ENCODE measurements around the gene ACHE.
A peak's percentile ranks its signal among the peaks of the same experiment; 100 is the strongest.

The ACHE gene

GRCh38 chr7:100875356-100875751, 20.3 kb downstream of the ACHE start:
- Histone ChIP-seq H3K27me3 (ENCODE audit: control insufficient read depth in 5 of 5, insufficient read depth in 4 of 5, low read length in 5 of 5) (peaks cover 0 to 2% (median 0%) of the 10 kb centered on the region in 5 donors), H3K4me3 (ENCODE audit: low read depth in 1 of 5, low read length in 5 of 5) (peak overlapping the region; percentile 87 to 94 (median 89)), H3K36me3 (ENCODE audit: control insufficient read depth in 5 of 5, insufficient read depth in 5 of 5, low read length in 5 of 5) (peaks cover 2 to 53% (median 32%) of the 10 kb centered on the region in 5 donors), H3K27ac (ENCODE audit: low read depth, low read length) (peak overlapping the region; percentile 85), H3K9me3 (ENCODE audit: control insufficient read depth in 5 of 5, low read length in 5 of 5) (no peaks in the 10 kb centered on the region), H3K4me1 (ENCODE audit: control insufficient read depth in 5 of 5, insufficient read depth in 5 of 5, low read length in 5 of 5) (peaks cover 10 to 34% (median 25%) of the 10 kb centered on the region in 5 donors), H3K9ac (ENCODE audit: low read length in 5 of 5) (peak overlapping the region; percentile 84 to 92 (median 88))

GRCh38 chr7:100874577-100875355, 20.9 kb downstream of the ACHE start, which contains the start of gene SRRT:
Gene SRRT, plus strand, starts transcription at chr7:100875103. Its CDS starts 488 bp downstream, at chr7:100875591.
- H3K4me3 ChIP-seq (ENCODE audit: low read depth in 1 of 5, low read length in 5 of 5) = peak within 1 kb of the TSS; percentile 87 to 94 (median 89)
- peaks cover 2 to 55% (median 36%) of the 10 kb centered on the region in 5 donors for H3K36me3 ChIP-seq (ENCODE audit: control insufficient read depth in 5 of 5, insufficient read depth in 5 of 5, low read length in 5 of 5)
- peak within 1 kb of the TSS; percentile 85 for H3K27ac ChIP-seq (ENCODE audit: low read depth, low read length)
- H3K9me3 ChIP-seq (ENCODE audit: control insufficient read depth in 5 of 5, low read length in 5 of 5) = no peaks in the 10 kb centered on the region
- H3K4me1 ChIP-seq (ENCODE audit: control insufficient read depth in 5 of 5, insufficient read depth in 5 of 5, low read length in 5 of 5) = peaks cover 10 to 34% (median 25%) of the 10 kb centered on the region in 5 donors
- H3K9ac ChIP-seq (ENCODE audit: low read length in 5 of 5) = peak within 1 kb of the TSS; percentile 84 to 92 (median 88)
- H3K27me3 ChIP-seq (ENCODE audit: control insufficient read depth in 5 of 5, insufficient read depth in 4 of 5, low read length in 5 of 5) = peaks cover 0 to 2% (median 0%) of the 10 kb centered on the region in 5 donors

GRCh38 chr7:100874300-100874576, 21.4 kb downstream of the ACHE start:
- peaks cover 0 to 2% (median 0%) of the 10 kb centered on the region in 5 donors for H3K27me3 ChIP-seq (ENCODE audit: control insufficient read depth in 5 of 5, insufficient read depth in 4 of 5, low read length in 5 of 5)
- H3K9me3 ChIP-seq (ENCODE audit: control insufficient read depth in 5 of 5, low read length in 5 of 5) = no peaks in the 10 kb centered on the region
- H3K9ac ChIP-seq (ENCODE audit: low read length in 5 of 5) = peak overlapping the region; percentile 81 to 92 (median 88)
- H3K27ac ChIP-seq (ENCODE audit: low read depth, low read length) = peak overlapping the region; percentile 85
- peaks cover 10 to 34% (median 25%) of the 10 kb centered on the region in 5 donors for H3K4me1 ChIP-seq (ENCODE audit: control insufficient read depth in 5 of 5, insufficient read depth in 5 of 5, low read length in 5 of 5)
- peaks cover 2 to 53% (median 36%) of the 10 kb centered on the region in 5 donors for H3K36me3 ChIP-seq (ENCODE audit: control insufficient read depth in 5 of 5, insufficient read depth in 5 of 5, low read length in 5 of 5)
- H3K4me3 ChIP-seq (ENCODE audit: low read depth in 1 of 5, low read length in 5 of 5) = peak overlapping the region; percentile 75 to 89 (median 87)

GRCh38 chr7:100873599-100874299, 21.9 kb downstream of the ACHE start:
- H3K4me1 ChIP-seq (ENCODE audit: control insufficient read depth in 5 of 5, insufficient read depth in 5 of 5, low read length in 5 of 5) = peaks cover 10 to 39% (median 30%) of the 10 kb centered on the region in 5 donors
- peak overlapping the region; percentile 85 for H3K27ac ChIP-seq (ENCODE audit: low read depth, low read length)
- peak overlapping the region in 4 of 5 donors; percentile 85 to 92 (median 90) for H3K9ac ChIP-seq (ENCODE audit: low read length in 5 of 5)
- H3K36me3 ChIP-seq (ENCODE audit: control insufficient read depth in 5 of 5, insufficient read depth in 5 of 5, low read length in 5 of 5) = peaks cover 2 to 49% (median 36%) of the 10 kb centered on the region in 5 donors
- peaks cover 0 to 2% (median 0%) of the 10 kb centered on the region in 5 donors for H3K27me3 ChIP-seq (ENCODE audit: control insufficient read depth in 5 of 5, insufficient read depth in 4 of 5, low read length in 5 of 5)
- no peaks in the 10 kb centered on the region for H3K9me3 ChIP-seq (ENCODE audit: control insufficient read depth in 5 of 5, low read length in 5 of 5)
- H3K4me3 ChIP-seq (ENCODE audit: low read depth in 1 of 5, low read length in 5 of 5) = peak overlapping the region; percentile 75 to 89 (median 87)

- peaks cover 5 to 48% (median 42%) of the 10 kb centered on the region in 5 donors for H3K4me1 ChIP-seq (ENCODE audit: control insufficient read depth in 5 of 5, insufficient read depth in 5 of 5, low read length in 5 of 5)
- H3K4me3 ChIP-seq (ENCODE audit: low read depth in 1 of 5, low read length in 5 of 5) = peak overlapping the region; percentile 76 to 92 (median 84)
- no peaks in the 10 kb centered on the region for H3K9me3 ChIP-seq (ENCODE audit: control insufficient read depth in 5 of 5, low read length in 5 of 5)
- H3K36me3 ChIP-seq (ENCODE audit: control insufficient read depth in 5 of 5, insufficient read depth in 5 of 5, low read length in 5 of 5) = peaks cover 2 to 35% (median 22%) of the 10 kb centered on the region in 5 donors
- peak overlapping the region; percentile 73 to 100 (median 96) for H3K9ac ChIP-seq (ENCODE audit: low read length in 5 of 5)
- H3K27ac ChIP-seq (ENCODE audit: low read depth, low read length) = peak overlapping the region; percentile 97
- H3K27me3 ChIP-seq (ENCODE audit: control insufficient read depth in 5 of 5, insufficient read depth in 4 of 5, low read length in 5 of 5) = no peaks in the 10 kb centered on the region
Measured at GRCh38 chr7:100867776-100868485, 27.8 kb downstream of the ACHE start.

- no peaks in the 10 kb centered on the region for H3K9me3 ChIP-seq (ENCODE audit: control insufficient read depth in 5 of 5, low read length in 5 of 5)
- H3K4me3 ChIP-seq (ENCODE audit: low read depth in 1 of 5, low read length in 5 of 5) = peak within 1 kb of the TSS; percentile 76 to 92 (median 84)
- peaks cover 5 to 48% (median 42%) of the 10 kb centered on the region in 5 donors for H3K4me1 ChIP-seq (ENCODE audit: control insufficient read depth in 5 of 5, insufficient read depth in 5 of 5, low read length in 5 of 5)
- H3K36me3 ChIP-seq (ENCODE audit: control insufficient read depth in 5 of 5, insufficient read depth in 5 of 5, low read length in 5 of 5) = peaks cover 2 to 34% (median 17%) of the 10 kb centered on the region in 5 donors
- H3K27me3 ChIP-seq (ENCODE audit: control insufficient read depth in 5 of 5, insufficient read depth in 4 of 5, low read length in 5 of 5) = no peaks in the 10 kb centered on the region
- H3K9ac ChIP-seq (ENCODE audit: low read length in 5 of 5) = peak within 1 kb of the TSS; percentile 73 to 100 (median 96)
- H3K27ac ChIP-seq (ENCODE audit: low read depth, low read length) = peak within 1 kb of the TSS; percentile 97
Measured at GRCh38 chr7:100867040-100867775, 28.5 kb downstream of the ACHE start, which contains the start of gene TRIP6. Gene TRIP6, plus strand, starts transcription at chr7:100867387. Its CDS starts 111 bp downstream, at chr7:100867498.

GRCh38 chr7:100866729-100867039, 29.0 kb downstream of the ACHE start:
- Histone ChIP-seq H3K4me1 (ENCODE audit: control insufficient read depth in 5 of 5, insufficient read depth in 5 of 5, low read length in 5 of 5) (peaks cover 5 to 48% (median 42%) of the 10 kb centered on the region in 5 donors), H3K36me3 (ENCODE audit: control insufficient read depth in 5 of 5, insufficient read depth in 5 of 5, low read length in 5 of 5) (peaks cover 2 to 34% (median 15%) of the 10 kb centered on the region in 5 donors), H3K9ac (ENCODE audit: low read length in 5 of 5) (peak overlapping the region in 4 of 5 donors; percentile 92 to 100 (median 98)), H3K4me3 (ENCODE audit: low read depth in 1 of 5, low read length in 5 of 5) (peak overlapping the region; percentile 59 to 92 (median 79)), H3K27me3 (ENCODE audit: control insufficient read depth in 5 of 5, insufficient read depth in 4 of 5, low read length in 5 of 5) (no peaks in the 10 kb centered on the region), H3K27ac (ENCODE audit: low read depth, low read length) (peak overlapping the region; percentile 97), H3K9me3 (ENCODE audit: control insufficient read depth in 5 of 5, low read length in 5 of 5) (no peaks in the 10 kb centered on the region)

GRCh38 chr7:100865938-100866728, 29.6 kb downstream of the ACHE start:
- H3K27me3 ChIP-seq (ENCODE audit: control insufficient read depth in 5 of 5, insufficient read depth in 4 of 5, low read length in 5 of 5) = no peaks in the 10 kb centered on the region
- peak overlapping the region in 4 of 5 donors; percentile 92 to 100 (median 98) for H3K9ac ChIP-seq (ENCODE audit: low read length in 5 of 5)
- peaks cover 5 to 48% (median 42%) of the 10 kb centered on the region in 5 donors for H3K4me1 ChIP-seq (ENCODE audit: control insufficient read depth in 5 of 5, insufficient read depth in 5 of 5, low read length in 5 of 5)
- peaks cover 2 to 34% (median 15%) of the 10 kb centered on the region in 5 donors for H3K36me3 ChIP-seq (ENCODE audit: control insufficient read depth in 5 of 5, insufficient read depth in 5 of 5, low read length in 5 of 5)
- H3K27ac ChIP-seq (ENCODE audit: low read depth, low read length) = peak overlapping the region; percentile 97
- H3K9me3 ChIP-seq (ENCODE audit: control insufficient read depth in 5 of 5, low read length in 5 of 5) = no peaks in the 10 kb centered on the region
- peak overlapping the region in 4 of 5 donors; percentile 76 to 92 (median 86) for H3K4me3 ChIP-seq (ENCODE audit: low read depth in 1 of 5, low read length in 5 of 5)

Measured in subcutaneous abdominal adipose tissue (tissue), 5 donors.